K562 treated with DMSO at 1 percent for 4 hours (cell line): ENCODE measurements around the gene IHH. TPM values are rescaled to one million over a fixed set of nuclear protein-coding genes. Genes with fewer than 3 reads are reported as not detected.

ENCODE experiments used
- total RNA-seq: library from RNA; unstranded; fragments of 300-600 nt; gene quantifications from 2 replicates; pipeline ENCODE4 v1.2.3, GENCODE V29; 2022; ENCODE audit not compliant: insufficient read depth

Gene IHH
- not detected in 2 replicates for total RNA-seq

DNA sequence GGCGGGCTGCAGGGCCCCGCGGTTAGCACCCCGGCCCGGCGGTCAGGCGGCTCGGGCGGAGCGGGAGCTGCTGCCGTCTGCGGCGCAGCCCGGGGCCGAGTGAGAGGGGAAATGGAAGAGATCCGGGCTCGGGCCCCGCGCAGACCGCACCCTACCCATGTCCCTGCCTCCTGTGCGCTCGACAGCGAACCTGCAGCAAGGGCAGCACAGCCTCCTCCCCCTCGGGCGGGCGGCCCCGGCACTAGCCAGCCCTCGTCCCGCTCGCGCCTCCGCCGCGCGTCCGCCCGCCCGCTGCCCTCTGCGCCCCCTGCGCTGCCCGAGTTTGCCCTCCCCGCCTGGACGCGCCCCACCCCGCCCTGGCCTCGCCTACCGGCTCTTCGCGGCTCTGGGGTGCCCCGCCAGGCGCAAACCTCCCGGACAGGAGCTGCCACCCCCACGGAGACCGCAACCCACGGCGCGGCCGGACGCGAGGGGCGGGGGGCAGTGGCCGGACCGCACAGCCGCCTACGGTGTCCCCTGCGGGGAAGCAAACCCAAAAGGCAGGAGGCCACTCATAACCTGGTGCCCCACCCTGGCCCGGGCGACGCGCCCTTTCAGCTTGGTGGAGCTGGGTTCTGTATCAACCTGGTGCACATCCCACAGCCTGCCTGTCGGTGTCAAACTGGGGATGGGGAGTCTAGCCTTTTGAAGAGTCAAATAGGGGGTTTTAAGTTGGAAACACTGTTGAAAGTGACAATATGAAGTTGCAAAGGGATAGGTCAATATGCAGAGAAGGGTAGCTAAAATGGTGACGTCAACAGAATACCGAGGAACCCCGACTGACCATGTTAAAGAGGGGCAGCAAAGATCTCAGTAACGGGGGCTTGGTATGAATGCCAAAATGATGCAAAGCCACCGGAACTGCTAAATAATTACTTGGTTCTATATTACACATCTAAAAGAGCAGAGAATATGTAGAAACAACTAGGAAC lies at the start of gene IHH:
Gene IHH (minus strand): TSS at position 101 of the 971 bp plus-strand sequence. CDS start 454 bp downstream, outside the sequence.

DNA sequence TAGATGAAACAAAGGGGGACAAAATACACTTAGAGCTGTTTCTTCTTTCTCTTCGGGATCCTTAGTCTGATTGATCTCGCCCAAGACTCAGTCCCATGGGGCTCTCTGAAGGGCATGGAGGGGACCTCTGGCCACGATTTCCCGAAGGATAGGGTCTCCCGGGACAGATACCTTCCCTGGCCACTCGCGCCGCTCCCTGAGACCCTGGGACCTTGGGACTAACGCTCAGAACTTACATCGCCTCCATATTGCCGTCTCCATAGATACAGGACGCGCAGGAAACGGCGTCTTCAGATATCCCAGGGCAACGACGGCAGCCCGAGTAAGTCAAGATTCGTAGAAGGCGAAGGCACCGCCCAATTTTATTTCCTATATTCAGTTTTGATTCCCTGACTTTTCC lies 19.5 kb downstream of the IHH start, which contains the start of gene CFAP65:
Gene CFAP65 (minus strand): TSS at position 265 of the 400 bp plus-strand sequence. CDS start 2,468 bp downstream, outside the sequence.

Other genes starting within 250 kb of the IHH start
- not detected in 2 replicates for gene PRKAG3, start 229.1 kb downstream of the IHH start, total RNA-seq
- not detected in 2 replicates for gene WNT6, start 201.1 kb downstream of the IHH start, total RNA-seq
- not detected in 2 replicates for gene WNT10A, start 180.1 kb downstream of the IHH start, total RNA-seq
- gene CDK5R2, start 101.3 kb downstream of the IHH start, total RNA-seq, result not detected in 2 replicates
- gene FEV, start 75.7 kb downstream of the IHH start, total RNA-seq, result 0.34 and 0.71 TPM in 2 replicates
- not detected in 2 replicates for gene CRYBA2, start 67.5 kb downstream of the IHH start, total RNA-seq
- gene CFAP65, start 19.4 kb downstream of the IHH start, total RNA-seq, result not detected in 2 replicates
- gene NHEJ1, start 99.9 kb upstream of the IHH start, total RNA-seq, result 8.9 and 10.1 TPM in 2 replicates
- gene SLC23A3, start 109.1 kb upstream of the IHH start, total RNA-seq, result not detected in 2 replicates
- 48.8 and 50.1 TPM in 2 replicates for gene CNPPD1, start 116.0 kb upstream of the IHH start, total RNA-seq
- gene RETREG2, start 117.4 kb upstream of the IHH start, total RNA-seq, result 22.5 and 26.1 TPM in 2 replicates
- gene ZFAND2B, start 145.9 kb upstream of the IHH start, total RNA-seq, result 33.3 and 35.6 TPM in 2 replicates
- 17.4 and 17.7 TPM in 2 replicates for gene ABCB6, start 158.0 kb upstream of the IHH start, total RNA-seq
- 28.0 and 42.6 TPM in 2 replicates for gene ATG9A, start 168.7 kb upstream of the IHH start, total RNA-seq
- 24.8 and 29.7 TPM in 2 replicates for gene ANKZF1, start 168.9 kb upstream of the IHH start, total RNA-seq
- 2.2 and 4.3 TPM in 2 replicates for gene GLB1L, start 184.5 kb upstream of the IHH start, total RNA-seq
- gene STK16, start 184.6 kb upstream of the IHH start, total RNA-seq, result 17.2 and 19.3 TPM in 2 replicates
- gene TUBA4B, start 192.3 kb upstream of the IHH start, total RNA-seq, result not detected in 2 replicates
- 57.6 and 69.6 TPM in 2 replicates for gene TUBA4A, start 193.0 kb upstream of the IHH start, total RNA-seq
- gene DNAJB2, start 218.4 kb upstream of the IHH start, total RNA-seq, result 21.9 and 24.5 TPM in 2 replicates
- 0.53 and 2.8 TPM in 2 replicates for gene PTPRN, start 248.5 kb upstream of the IHH start, total RNA-seq